Myocyte (in vitro differentiated cells): ENCODE measurements around the gene EVX2. TPM values are rescaled to one million over a fixed set of nuclear protein-coding genes. Genes with fewer than 3 reads are reported as not detected.

Source experiments
- DNase-seq: peaks from one replicate; pipeline ENCODE4 v3.0.0-alpha.2; 2012; ENCODE audit warnings: low read depth
- total RNA-seq: library from RNA; depleted of rRNA; stranded (reverse); fragments of >200 nt; gene quantifications from 2 replicates; pipeline ENCODE4 v1.2.3, GENCODE V29; 2014

The EVX2 gene
- total RNA-seq, 1 donor from 2014 or later = not detected

DNA sequence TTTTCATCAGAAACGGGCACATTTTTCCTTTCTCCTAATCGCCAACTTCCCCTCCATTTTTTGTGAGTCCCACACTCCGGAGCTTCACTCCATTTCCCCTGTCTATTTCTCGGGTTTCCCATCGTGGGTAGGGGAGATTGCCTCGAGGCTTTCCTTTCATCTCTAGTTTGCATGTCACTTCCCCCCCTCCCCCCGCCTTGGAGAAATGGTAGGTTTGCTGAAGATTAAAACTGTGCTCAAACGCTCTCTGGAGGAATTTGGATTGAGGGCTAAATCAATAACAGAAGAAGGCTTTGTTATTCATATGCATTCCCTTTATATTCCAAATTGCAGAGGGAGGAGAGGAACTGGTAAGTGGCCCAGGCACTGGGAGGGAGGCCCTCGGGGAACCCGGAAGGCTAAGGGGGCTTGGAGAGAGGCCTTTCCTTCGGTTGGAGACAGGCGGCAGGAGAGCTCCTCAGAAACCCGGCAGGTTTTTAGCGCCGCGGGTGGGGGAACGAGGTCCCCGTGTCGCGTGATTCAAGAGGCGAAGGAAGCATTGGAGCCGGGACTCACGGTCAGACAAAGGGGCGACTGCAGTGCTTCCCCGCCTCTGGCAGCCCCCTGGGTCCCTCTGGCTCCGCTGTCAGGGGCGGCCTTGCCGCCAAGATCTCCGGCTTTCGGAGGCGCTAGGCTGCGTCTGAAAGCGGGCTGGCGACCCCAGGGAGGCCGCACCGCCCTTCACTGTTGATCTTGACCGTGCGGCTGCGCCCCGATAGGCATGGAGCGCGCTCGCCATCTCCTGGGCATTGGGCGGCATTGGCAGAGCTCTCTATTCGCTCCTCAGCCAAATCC, 13.4 kb upstream of the EVX2 start:
- peak; percentile 83 for DNase-seq

DNA sequence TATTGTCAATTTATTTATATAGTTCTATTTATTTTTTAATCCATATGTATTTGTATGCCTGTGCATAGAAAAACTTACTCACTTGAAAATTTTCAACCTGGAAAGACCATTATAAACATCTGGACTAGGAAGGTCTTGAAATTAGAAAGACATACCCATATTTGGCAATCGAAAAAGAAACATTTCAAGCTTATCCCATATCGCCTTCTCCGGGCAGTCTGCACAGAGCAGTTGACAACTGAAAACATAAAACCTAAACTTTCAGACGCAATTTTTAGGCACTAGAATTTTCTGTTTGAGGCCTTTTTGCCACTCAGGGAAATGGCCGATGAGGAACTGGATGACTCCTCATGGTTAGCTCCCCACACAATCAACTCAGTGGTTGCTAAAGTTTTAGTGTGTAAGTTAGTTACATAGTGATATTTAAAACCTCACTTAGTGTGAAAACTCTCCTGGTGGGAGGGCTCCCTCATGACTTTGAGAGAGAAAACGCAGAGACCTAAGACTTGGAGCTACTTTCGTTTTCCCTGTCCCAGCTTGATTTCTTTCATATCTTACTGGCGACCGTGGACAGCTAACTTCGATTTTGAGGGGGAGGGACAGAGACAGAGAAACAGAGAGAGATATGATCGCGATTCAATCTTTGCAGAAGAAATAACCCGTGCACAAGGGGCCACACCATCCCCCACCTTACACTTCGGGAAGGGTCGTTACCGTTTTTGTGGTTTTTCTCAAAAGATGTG, 12.7 kb upstream of the EVX2 start:
- DNase-seq = no peak

GRCh38 chr2:176095421-176095820, 11.7 kb upstream of the EVX2 start:
- DNase-seq = no peak

- no peak for DNase-seq
Measured at GRCh38 chr2:176094349-176094748, 10.6 kb upstream of the EVX2 start.

DNA sequence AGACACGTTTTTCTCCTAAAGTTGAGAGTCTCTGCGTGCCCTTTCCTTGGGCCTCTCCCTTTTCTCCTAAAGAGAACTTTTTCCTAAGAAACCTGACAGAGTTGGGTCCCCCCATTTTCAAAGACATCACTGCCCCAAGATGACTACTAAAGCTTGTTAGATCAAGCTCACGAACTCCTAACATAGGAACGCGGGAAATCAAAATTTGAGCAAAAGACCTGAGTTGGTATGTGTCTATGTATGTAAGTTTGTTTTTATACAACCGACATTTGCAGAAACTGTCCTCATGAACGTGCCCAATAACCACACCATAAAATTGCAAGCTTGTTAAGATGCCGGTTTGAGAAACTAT, 10.1 kb upstream of the EVX2 start:
- no peak for DNase-seq

- DNase-seq = peak; percentile 34
Measured at GRCh38 chr2:176093145-176093897, 9.6 kb upstream of the EVX2 start.

DNA sequence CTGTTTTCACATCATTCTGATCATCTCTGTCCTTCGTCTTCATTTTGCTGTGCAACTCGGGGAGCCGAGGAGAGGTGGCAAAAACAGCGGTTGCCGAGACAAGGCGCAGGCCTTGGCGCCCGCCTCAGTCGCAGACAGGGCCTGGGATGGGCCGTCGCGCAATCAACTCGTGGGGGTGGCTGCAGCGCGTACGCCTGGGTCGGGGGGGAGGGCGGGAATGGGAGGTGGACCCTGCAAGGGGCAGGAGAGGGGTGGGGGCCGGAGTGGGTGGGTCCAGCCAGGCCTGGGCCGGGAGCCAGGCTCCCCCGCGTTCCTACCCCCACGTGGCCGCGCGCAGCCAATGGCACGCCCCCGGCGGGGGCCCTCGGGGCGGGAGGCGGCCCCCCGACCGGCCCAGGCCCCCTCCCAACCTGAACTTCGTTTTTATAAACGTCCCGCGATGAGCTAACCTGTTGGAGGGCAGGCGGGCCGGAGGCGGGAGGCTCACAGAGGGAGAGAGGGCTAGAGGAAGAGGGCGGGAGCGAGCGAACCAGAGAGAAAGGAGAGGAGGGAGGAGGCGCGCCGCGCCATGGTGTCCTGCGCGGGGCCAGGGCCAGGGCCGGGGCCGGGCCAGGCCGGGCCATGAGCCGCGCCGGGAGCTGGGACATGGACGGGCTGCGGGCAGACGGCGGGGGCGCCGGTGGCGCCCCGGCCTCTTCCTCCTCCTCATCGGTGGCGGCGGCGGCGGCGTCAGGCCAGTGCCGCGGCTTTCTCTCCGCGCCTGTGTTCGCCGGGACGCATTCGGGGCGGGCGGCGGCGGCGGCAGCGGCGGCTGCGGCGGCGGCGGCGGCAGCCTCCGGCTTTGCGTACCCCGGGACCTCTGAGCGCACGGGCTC, 8.7 kb upstream of the EVX2 start, which contains the start of gene HOXD13:
TSS of gene HOXD13 (plus strand) at position 452 of the 875 bp plus-strand sequence. CDS start at position 622, 170 bp downstream.
- no peak for DNase-seq

DNA sequence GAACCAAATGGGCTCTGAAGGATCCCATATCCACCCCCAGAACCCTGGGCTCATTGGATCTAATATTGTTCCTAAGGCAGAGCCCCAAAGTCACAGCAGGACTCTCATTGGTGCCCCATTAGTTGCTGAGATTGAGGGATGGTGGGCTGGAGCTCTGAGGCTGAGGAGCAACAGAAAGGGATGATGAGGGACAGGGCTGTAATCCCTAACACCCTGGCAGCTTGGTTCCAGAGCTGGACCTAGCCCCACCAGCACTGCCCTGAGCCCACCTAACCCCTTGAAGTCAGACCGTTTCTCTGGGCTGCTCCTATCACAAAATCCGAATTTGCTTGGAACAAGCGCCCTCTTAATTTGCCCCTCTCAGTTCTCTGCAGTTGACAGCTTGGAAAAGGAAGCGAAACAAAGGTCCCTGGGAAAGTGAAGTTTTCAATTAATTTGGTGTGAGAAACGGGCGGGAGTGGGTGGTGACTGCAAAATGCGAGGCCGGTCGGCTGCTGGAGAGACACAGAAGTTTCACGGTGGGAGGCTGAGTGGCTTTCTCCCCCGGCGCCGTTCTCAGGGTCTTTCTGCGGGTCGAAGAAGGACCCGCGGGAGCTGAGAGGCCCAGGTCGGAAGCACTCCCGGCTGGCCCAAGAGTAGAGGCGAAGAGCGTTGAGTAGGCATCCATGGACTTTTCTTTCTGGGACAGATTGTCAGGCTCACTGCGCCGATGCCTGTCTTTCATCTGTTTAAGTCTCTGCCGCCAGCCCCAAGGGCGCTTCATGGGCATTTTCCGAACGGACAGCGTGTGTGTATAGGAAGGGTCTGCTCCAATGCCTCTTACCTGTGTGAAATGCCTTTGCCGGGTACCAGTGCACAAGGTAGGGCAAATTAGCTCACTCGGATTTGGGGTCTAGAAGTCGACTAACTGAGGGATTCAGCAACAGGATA, 7.8 kb upstream of the EVX2 start:
- DNase-seq = no peak

DNA sequence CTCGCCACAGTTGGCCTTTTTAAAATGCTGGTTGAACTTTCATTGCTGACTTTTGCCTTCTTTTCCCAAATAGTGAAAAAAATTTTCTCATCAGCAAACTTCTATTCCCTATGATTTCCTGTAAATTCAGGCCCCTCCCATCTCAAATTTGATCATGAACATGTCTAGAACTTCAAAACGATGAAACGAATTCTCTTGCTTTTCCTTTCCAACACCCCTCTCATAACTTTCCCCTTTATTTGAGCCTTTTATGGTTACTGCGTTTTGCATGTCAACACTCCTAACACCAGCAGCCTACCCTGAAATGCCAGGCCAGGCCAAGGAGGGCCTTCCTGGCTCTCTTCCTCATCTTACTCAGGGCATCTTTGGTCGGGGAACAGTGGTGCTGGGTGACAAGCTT, 7.1 kb upstream of the EVX2 start:
- no peak for DNase-seq

- no peak for DNase-seq
Measured at GRCh38 chr2:176089843-176090395, 6.2 kb upstream of the EVX2 start.

DNA sequence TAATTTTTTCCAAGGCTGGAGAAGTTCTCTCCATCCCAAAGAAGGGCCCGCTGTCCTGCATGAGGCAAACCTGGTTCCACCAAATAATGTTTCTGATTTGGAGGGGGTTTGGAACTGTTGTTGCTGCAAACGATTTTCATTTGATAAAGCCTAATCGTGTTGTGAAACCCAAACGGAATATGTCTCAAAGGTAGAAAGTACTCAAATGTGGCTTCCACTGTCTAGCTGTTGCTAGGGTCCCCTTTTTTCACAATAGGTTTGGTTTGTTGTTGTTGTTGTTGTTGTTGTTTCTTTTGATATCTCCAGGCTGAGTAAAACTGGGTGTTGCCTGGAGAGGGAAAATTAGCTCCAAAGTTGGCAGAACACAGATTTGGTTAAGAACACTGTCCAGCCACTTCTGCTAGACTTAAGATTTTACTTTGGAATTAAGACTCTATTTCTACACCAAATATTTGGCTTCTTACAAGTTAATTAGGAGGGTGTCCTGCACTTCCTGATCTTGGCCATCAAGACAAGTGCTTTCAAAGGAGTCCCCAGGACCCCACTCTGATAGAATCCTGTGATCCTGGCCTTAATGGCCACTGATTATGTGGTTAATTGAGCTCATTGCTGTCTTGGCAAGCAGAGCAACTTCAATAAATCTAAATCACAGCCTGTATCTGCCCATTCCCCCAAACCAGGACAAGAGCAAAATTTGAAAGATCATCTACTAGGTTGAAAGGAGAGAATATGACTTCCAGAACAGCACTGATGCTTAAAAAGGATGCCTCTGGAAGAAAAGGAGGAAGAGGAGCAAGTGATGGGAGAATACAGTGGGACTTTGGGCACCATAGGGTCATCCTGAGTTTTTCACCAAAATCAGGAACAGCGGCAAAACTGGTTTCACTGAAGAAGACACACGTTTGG, 5.4 kb upstream of the EVX2 start:
- DNase-seq = no peak

DNA sequence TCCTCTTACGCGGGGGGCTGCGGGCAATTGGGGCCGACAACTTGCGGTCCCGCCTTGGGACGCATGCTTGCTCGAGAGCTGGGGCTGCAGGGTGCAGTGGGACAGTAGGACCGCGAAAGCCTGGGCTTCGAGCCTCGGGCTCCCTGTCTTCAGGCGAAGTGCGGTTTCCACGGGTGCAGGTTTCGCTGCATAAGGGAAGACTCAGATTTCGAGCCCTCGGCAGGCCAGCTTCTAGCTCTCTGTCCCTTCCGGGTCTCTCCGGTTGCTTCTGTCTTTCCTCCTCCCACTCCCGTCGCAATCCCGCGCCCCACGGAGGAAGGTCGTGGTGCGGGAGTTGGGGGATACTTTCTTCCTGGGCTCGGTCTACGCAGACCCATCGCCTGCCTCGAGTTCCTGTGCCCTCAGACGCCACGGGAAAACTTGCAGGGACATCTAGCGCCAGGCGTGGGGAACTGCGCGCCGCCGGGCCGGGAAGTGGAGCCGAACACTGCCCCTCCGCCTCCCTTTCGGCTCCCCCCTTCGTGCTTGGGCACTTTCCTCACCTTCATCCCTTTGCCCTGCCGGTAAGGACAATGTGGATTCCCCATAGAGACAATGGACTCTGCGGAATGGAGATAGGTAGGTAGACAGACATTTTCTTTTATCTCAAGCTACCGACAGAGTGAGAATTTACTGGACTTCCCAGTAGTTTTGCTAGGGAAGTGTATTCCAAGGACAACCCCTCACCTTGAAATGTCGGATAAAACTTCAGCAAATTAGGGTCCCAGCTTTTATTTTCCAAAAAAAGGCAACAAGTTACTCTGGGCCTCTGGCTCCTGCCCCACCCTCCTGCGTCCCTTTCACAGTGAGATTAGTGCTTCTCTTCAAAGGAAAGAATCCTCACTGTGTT, 4.5 kb upstream of the EVX2 start:
- DNase-seq = peak; percentile 44

DNA sequence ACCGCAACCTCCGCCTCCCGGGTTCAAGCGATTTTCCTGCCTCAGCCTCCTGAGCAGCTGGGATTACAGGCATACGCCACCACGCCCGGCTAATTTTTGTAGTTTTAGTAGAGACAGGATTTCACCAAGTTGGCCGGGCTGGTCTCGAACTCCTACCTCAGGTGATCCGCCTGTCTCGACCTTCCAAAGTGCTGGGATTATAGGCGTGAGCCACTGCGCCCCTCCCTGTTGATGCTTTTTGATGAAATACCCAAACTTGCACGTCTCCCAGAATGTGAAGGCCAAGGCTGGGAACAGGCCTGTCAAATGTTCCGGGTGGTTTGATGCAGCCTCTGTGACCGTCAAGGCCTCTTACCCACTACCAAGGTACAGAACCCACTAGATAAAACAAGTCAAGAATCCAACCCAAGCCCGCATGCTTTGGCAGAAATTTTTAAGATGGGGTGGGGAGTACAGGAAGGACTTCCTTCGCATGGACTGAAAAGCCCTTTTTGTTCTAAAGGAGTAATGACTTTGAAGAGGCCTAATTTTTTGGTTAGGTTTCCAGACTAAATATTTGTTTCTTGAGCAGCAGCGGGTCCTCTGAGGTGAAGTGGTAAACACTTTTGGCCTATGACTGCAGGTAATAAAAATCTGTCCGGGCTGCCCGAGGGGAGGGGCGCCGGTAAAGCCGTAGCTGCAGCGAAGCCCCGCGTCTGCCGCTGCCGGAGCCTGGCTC, 3.7 kb upstream of the EVX2 start:
- DNase-seq = no peak

DNA sequence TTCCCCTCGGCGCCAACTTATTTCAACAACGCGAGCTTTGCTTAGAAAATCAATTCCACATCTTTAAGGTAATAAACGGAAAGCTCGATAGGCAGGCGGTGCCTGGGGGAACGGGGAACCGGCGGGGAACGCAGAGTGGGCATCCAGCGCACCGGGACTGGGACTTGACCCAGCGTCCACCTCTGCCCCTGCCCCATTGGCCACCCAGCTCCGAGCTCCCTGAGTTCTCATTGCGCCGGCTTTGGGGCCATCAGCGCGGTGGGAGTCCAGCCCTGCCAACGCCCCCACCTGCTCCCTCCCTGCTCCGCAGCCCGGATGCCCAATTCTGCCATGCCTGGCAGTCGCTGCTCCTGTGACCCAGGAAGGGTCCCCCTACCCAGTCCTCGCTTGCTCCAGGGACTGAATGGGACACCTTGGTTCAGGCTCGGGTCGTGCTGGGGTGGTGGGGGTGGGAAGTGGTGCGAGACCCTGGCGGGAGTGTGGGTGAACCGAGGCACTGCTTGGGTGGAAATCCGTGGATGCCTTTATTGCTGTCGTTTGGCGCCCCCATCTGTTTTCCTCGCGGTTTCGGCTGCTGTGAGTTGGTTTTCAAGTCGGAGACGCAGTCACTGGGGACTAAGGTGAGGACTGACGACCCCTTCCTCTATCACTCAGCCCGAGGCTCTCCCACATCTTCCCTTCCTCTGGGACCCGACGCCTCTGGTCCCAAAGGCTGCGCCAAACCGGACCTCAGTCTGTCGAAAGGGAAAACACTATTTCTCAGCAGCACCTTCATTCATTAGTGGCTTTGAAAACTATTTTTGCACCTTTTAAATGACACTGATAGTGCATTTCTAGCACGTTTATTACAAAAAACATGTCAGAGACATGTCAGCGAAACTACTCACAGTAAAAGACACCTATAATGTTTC, 2.4 kb upstream of the EVX2 start:
- DNase-seq = peak; percentile 55

GRCh38 chr2:176085120-176085788, 1.5 kb upstream of the EVX2 start:
- no peak for DNase-seq
